RPMI8226 (cell line): ENCODE measurements around the gene ZNRF3.

ENCODE experiments used
- DNase-seq: peaks from one replicate; pipeline ENCODE4 v3.0.0-alpha.2; 2015

The ZNRF3 gene

DNA sequence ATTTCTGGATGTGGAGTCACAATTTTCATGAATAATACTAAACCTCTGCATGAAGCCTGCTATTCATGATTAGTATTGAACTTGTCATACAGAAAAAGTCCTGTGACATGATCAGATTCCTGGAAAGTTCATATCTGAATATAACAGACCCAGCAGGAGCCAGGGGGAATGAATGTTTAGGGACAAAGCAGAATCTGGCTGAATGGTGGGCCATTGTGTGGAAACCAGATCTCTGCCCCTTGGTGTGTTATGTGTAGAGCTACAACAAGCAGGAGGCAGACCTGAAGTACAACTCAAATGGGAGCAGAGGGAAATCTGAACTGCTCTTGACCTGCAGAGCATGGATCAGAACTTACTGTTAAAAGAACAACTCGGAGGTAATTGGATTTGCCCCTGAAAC is 219.7 kb downstream of the ZNRF3 start:
- DNase-seq: no peak

- peak; percentile 45 for DNase-seq
Observed at GRCh38 chr22:29105468-29105867, 222.1 kb downstream of the ZNRF3 start.

DNA sequence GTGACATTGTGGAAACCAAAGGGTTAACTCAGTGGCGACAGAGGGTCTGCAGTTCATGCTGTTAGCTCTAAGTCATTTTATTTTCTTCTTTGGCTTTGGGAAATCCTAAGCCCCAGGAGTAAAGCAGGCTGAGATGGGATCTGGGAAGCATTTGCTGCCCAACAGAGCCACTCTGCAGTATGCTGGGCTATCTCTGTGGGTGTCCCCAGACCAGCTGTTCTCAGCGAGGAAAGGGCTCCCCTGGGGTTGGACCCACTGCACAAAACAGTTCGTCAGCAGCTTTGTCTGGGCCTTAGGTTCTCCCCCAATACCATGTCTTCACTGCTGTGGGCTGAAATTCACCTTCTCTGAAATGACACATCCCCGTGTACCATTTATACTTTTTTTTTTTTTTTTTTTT is 223.5 kb downstream of the ZNRF3 start:
- no peak for DNase-seq
